Psoas muscle (tissue), 8 donors: ENCODE data around the gene SLCO2A1. TPM values are rescaled to one million over a fixed set of nuclear protein-coding genes. Genes with fewer than 3 reads are reported as not detected.

Experiments used
- ATAC-seq, 4 donors: fragments of 200-7000 bp; cut with Tn5 transposase; one replicate each; pipeline ENCODE4 v1.9.1; 2020; ENCODE audit warnings: moderate library complexity in 3 of 4, mild to moderate bottlenecking in 2 of 4
- DNase-seq, 2 donors: peaks; one replicate each; pipeline ENCODE4 v3.0.0-alpha.2; 2020
- H3K27ac ChIP-seq: fragments of 200-600 bp; one replicate; pipeline ENCODE4 v1.8.0; 2022
- H3K27me3 ChIP-seq, 3 donors: fragments of 200-600 bp in 1 of 3; one replicate each; pipeline versions ENCODE4 v1.6.1 to v1.8.0; 2013 to 2022; ENCODE audit warnings: low read length in 2 of 3, mild to moderate bottlenecking in 2 of 3, moderate library complexity in 1 of 3; ENCODE audit not compliant: insufficient read depth in 3 of 3
- H3K36me3 ChIP-seq, 2 donors: fragments of 200-600 bp in 1 of 2; one replicate each; pipeline versions ENCODE4 v1.6.1 to v1.8.0; 2013 to 2022; ENCODE audit warnings: low read depth in 1 of 2, mild to moderate bottlenecking in 1 of 2, moderate library complexity in 1 of 2; ENCODE audit not compliant: insufficient read depth in 1 of 2
- H3K4me1 ChIP-seq: fragments of 200-600 bp; one replicate; pipeline ENCODE4 v1.8.0; 2022
- H3K4me3 ChIP-seq: fragments of 200-600 bp; one replicate; pipeline ENCODE4 v1.8.0; 2022; ENCODE audit warnings: mild to moderate bottlenecking
- H3K9me3 ChIP-seq: fragments of 200-600 bp; one replicate; pipeline ENCODE4 v1.8.0; 2022
- WGBS, 3 donors: extraction: QIAGEN DNeasy Blood & Tissue Kit; methylation state at CpG; one replicate each; pipeline versions ENCODE4 v1.1.6 to v1.1.7; 2013; 5-methylcytosine and 5-hydroxymethylcytosine counted together
- intact Hi-C, 2 donors: fragments of 100-400 bp; cut with DNase I; formaldehyde crosslinking; loops; one replicate each; pipeline versions ENCODE4 v1.11.0 to v1.14.2; 2022
- polyA plus RNA-seq, 3 donors: library from polyadenylated mRNA; stranded (reverse); fragments of 200-250 nt; gene quantifications; one replicate each; pipeline ENCODE4 v1.2.3, GENCODE V29; 2013
- total RNA-seq, 4 donors: library from RNA; stranded (reverse); fragmentation: NEBNext Ultra II Directional in 2 of 4; extraction: Animal tissue kit (Norgen Biotek cat#: 25700) in 2 of 4; gene quantifications; one replicate each; pipeline versions ENCODE4 v1.2.1 to v1.2.4, GENCODE V29; 2021 to 2023
- TF ChIP-seq, protein P1 (sequence below): fragments of 200-600 bp; IDR thresholded peaks from one replicate; pipeline ENCODE4 v1.8.0; 2022; ENCODE audit warnings: antibody characterized with exemption
- donor health status: healthy with polysubstance abuse.
- donor health status: DM: no; HTN: no; CAD: no; lungs with moderate emphysema.
- donor health status: Bipolar disorder and iron deficiency.
- donor health status: healthy.
- donor health status: DM: yes; HTN: yes; CAD: no.
- donor health status: DM: no; HTN: no; CAD: no.
- donor health status: DM: no; HTN: no; CAD: no.
- donor health status: DM: yes; HTN: yes; CAD: no.

SLCO2A1 gene
- total and polyA plus RNA-seq, 7 donors = 0.72 to 5.2 (median 3.7) TPM

DNA sequence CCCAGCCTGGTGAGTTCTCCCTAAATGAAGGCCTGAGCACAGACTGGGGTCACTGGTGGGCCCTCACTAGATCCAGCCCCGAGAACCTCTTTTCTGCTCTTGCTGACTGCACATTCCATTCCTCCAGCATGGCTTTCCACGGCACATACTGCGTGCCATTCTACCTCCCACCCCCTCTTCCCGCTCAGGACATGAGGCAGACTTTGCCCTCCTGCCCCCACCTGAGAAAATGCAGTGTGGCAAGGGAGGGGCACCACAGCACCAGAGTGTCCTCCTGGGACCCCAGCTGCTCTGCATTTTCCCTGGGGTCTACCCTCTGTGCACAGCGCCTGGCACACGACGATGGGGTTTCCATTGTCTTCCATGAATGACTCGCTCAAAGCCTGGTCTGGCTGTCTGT, 6.1 kb upstream of the SLCO2A1 start:
- no peak for DNase-seq
- H3K27me3 ChIP-seq = no peaks in the 10 kb centered on the region
- no peaks in the 10 kb centered on the region for H3K9me3 ChIP-seq
- no peak overlapping the region for H3K4me3 ChIP-seq
- no peaks in the 10 kb centered on the region for H3K36me3 ChIP-seq
- H3K27ac ChIP-seq = no peak overlapping the region
- intact Hi-C loops = loop anchor here in 1 of 2 donors (10.0 kb wide), 1 partner anchor 101 kb away; no protein-coding TSS in a partner anchor
- TF ChIP-seq, protein P1, sequence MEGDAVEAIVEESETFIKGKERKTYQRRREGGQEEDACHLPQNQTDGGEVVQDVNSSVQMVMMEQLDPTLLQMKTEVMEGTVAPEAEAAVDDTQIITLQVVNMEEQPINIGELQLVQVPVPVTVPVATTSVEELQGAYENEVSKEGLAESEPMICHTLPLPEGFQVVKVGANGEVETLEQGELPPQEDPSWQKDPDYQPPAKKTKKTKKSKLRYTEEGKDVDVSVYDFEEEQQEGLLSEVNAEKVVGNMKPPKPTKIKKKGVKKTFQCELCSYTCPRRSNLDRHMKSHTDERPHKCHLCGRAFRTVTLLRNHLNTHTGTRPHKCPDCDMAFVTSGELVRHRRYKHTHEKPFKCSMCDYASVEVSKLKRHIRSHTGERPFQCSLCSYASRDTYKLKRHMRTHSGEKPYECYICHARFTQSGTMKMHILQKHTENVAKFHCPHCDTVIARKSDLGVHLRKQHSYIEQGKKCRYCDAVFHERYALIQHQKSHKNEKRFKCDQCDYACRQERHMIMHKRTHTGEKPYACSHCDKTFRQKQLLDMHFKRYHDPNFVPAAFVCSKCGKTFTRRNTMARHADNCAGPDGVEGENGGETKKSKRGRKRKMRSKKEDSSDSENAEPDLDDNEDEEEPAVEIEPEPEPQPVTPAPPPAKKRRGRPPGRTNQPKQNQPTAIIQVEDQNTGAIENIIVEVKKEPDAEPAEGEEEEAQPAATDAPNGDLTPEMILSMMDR = no peak
- ATAC-seq = no peak
- no peaks in the 10 kb centered on the region for H3K4me1 ChIP-seq
- 91 to 96% (median 94%) methylated on average over 8 of the region's 8 CpGs for WGBS, 3 donors

DNA sequence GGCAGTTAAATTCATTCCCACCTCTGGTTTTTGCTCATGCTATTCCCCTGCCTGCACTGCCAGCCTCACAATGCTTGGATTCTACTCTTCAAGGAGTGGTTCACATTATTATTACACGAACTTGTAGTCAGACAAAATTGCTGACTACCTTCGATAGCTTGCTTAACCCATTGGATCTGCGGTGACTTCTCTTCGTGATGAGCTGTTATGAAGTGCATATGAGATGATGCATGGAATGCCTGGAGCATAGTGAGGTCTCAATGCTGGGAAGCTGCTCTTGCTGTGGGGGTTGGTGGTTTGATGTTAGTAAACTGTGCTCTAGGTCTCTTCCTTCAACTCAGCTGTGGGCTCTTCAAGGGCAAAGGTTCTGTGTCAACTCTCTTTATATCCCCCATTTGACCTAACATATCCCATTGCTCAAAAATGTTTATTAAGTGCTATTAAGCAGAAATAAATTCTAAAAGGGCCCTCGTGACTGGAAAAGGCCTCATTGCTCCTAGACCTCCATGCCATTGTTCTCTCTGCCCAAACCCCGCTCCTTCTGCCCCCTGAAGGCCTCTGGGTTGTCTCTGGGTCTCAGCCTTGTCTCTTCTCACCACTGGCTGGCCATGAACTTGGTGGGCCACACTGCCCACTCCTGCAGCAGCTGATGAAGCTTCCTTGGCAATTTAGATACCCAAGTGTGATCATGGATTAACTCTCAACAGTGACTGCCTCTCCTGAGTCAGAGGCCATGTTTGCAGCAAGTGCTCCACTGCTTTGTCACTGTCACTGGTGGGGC, 4.5 kb upstream of the SLCO2A1 start:
- H3K9me3 ChIP-seq = no peaks in the 10 kb centered on the region
- H3K27ac ChIP-seq = no peak overlapping the region
- TF ChIP-seq, protein P1 = no peak
- WGBS, 3 donors = 86 to 91% (median 86%) methylated on average over 6 of the region's 6 CpGs
- no peak for ATAC-seq
- H3K27me3 ChIP-seq = peaks cover 0 to 8% (median 0%) of the 10 kb centered on the region in 3 donors
- no peaks in the 10 kb centered on the region for H3K36me3 ChIP-seq
- no peaks in the 10 kb centered on the region for H3K4me1 ChIP-seq
- DNase-seq = no peak
- no peak overlapping the region for H3K4me3 ChIP-seq
- intact Hi-C loops = loop anchor here in 1 of 2 donors (10.0 kb wide), 1 partner anchor 99 kb away; no protein-coding TSS in a partner anchor

DNA sequence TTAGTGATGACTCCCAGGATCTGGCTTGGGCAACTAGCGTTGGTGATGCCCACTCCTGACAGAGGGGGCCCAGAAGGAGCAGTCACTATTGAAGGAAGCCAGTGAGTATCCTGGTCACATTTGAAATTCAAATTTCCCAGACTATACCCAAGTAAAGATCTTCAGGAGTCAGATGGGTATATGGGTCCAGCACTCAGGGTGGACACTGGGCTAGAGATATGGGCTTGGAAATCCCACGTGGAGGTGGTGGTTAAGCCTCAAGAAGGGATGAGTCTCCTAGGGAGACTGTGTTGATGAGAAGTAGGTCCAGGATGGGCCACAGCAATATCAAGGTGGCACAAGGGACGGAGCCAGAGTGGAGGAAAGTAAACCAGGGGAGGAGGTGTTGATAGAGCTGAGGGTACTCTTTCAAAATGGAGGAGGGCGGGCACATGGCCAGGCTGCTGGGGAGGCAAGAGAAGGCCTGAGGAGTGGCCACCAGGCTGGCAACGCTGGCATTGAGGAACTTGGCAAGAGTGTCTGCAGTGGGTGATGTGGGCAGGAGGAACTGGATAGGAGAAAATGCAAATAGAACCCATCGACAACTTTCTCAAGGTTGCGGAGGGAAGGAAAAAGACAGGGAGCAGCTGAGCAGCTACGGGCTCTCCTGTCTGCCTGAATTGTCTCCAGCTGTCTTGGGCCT, 3.7 kb upstream of the SLCO2A1 start:
- H3K36me3 ChIP-seq = no peaks in the 10 kb centered on the region
- 85 to 88% (median 87%) methylated on average over 7 to 8 of the region's 8 CpGs for WGBS, 3 donors
- DNase-seq (no peak), ATAC-seq (no peak)
- TF ChIP-seq, protein P1 = no peak
- intact Hi-C loops = loop anchor here in 1 of 2 donors (10.0 kb wide), 1 partner anchor 99 kb away; no protein-coding TSS in a partner anchor
- no peak overlapping the region for H3K27ac ChIP-seq
- H3K27me3 ChIP-seq = peaks cover 0 to 16% (median 3%) of the 10 kb centered on the region in 3 donors
- no peaks in the 10 kb centered on the region for H3K4me1 ChIP-seq
- H3K4me3 ChIP-seq = no peak overlapping the region
- H3K9me3 ChIP-seq = no peaks in the 10 kb centered on the region

- 84 to 91% (median 89%) methylated on average over 4 of the region's 4 CpGs for WGBS, 3 donors
- Histone ChIP-seq H3K36me3 (no peaks in the 10 kb centered on the region), H3K27ac (no peak overlapping the region), H3K4me3 (no peak overlapping the region), H3K27me3 (peaks cover 0 to 28% (median 3%) of the 10 kb centered on the region in 3 donors), H3K4me1 (no peaks in the 10 kb centered on the region), H3K9me3 (no peaks in the 10 kb centered on the region)
- TF ChIP-seq, protein P1 = no peak
- ATAC-seq = no peak
- intact Hi-C loops = loop anchor here in 1 of 2 donors (10.0 kb wide), 1 partner anchor 97 kb away; no protein-coding TSS in a partner anchor
- DNase-seq = no peak
Measured at GRCh38 chr3:134031348-134031915, 1.7 kb upstream of the SLCO2A1 start.
